NCI-H69 (cell line): ENCODE data around the gene TMEM45A.

Experiments
- DNase-seq: peaks from one replicate; lab custom pipeline; 2025; lab: John Stamatoyannopoulos, UW

The TMEM45A gene

DNA sequence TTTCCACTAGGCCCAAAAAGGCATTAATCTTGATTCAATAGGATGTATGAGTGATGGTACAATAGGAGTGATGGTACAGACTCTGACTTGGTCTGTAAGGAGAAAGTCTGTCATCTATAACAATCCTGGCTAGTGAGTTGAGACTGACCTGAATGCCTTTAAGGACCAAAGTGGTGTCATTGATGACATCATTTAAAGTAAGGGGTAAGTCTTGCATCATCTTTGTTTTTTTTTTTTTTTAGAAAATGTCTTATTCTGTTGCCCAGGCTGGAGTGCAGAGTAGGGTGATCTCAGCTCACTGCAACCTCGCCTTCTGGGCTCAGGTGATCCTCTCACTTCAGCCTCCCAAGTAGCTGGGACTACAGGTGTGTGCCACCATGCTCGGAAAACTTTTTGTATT, 5.6 kb upstream of the TMEM45A start:
- no peak for DNase-seq

DNA sequence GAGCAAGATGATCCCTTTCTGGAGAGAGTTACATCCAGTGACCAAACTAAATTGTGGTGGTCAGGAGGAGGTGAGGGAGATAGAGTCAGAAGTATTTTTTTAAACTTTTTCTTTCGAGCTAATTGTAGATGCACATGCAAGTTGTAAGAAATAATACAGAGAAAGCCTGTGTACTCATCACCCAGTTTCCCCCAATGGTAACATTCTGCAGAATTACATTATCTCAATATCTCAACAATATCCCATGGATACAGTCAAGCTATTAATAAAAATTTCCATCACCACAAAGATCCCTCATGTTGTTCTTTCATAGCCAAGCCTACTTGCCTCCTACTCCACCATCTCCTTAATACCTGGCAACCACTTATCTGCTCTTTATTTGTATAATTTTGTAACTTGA, 3.3 kb upstream of the TMEM45A start:
- DNase-seq = no peak

DNA sequence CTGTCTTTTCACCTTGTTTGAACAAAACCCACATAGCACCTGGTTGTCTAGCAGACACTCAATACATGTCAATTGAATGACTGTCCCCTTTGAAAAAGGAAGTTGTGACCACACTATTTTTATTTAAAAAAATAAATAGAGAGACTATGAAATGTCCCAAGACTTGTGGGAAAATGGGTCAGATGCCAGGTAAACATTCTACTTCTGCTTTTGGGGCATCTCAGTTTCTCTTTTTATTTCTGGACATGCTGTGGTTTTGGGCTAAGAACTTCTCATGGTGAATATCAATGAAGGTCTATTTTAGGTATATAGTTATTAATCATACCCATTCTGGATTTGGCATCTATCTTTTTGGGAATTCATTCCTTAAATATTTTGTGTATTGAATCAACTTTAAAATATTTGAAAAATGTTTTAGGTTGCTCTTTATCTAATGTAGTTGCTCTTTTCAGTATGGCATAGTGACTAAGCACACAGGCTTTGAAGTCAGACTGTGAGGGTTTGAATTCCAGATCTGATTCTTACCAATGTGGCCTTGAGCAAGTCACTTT, 4.4 kb downstream of the TMEM45A start:
- no peak for DNase-seq

DNA sequence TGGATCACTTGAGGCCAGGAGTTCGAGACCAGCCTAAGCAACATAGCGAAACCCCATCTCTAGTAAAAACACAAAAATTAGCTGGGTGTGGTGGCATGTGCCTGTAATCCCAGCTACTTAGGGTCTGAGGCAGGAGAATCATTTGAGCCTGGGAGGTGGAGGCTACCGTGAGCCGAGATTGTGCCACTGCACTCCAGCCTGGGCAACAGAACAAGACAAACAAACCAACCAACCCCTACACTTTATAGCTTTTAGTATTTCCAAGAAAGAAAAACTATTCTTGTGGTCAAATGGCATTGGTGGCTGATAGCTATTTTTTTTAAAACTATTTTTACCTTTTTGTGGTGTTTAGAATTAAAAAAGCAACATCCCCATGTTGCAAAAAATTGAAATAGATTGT, 7.2 kb downstream of the TMEM45A start:
- DNase-seq = no peak

DNA sequence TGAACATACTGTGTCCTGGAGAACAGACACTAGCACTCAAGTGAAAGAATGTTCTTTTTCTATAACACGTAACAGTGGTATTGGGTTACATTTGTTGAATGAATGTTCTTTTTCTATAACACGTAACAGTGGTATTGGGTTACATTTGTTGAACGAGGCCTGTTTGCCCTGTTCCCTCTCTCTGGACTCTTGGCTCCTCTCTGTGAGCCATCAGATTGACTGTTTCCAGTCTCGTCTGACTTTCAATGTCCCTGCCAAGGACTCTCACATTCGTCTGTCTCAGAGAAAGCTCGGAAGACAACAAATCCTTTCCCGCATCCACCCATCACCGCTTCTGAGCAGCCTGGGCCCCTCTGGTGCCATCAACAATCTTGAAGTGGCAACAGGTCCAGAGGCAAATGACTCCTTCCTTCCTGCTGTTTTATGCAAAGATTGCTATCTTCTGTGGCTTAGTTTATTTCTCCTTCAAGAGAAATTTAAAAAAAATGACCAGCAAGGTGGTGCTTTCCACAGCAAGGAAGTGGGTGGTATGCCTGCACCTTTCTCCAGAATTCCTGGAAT, 8.0 kb downstream of the TMEM45A start:
- no peak for DNase-seq

DNA sequence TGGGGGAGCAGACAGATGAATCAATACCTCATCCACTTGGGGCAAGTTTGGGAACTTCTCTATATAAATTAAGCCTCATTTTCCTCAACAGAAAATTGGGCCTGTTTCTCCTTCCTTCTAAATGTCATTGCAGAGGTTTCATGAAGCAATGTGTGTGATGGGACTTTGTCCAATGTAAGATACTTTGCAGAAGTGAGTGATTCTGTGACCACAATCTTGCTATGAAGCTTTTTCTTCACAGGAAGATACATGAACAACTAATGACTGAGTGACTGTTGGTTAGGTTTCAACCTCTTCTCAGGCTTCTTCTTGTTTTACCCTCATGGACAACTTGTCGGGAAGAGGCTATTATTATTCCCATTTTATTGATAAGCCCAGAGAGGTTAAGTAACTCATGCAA, 11.0 kb downstream of the TMEM45A start:
- no peak for DNase-seq

DNA sequence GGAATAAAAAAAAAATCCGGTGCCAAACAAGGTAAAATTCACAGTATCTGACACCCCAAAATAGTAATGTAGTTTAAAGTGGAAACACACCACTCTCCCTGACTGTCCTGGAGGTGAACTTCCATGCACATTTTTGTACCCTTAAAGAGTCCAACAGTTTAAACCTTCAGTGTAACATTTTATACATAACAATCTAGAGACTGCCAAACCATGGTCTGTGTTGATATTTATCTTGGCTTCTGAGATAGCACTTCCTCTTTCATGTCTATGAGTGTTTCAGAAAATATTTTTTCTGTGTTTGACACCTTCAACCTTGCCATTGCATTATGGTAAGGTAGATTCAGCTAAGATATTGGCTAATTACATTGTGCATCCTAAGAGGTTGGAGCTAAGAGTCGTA, 13.9 kb downstream of the TMEM45A start:
- no peak for DNase-seq

DNA sequence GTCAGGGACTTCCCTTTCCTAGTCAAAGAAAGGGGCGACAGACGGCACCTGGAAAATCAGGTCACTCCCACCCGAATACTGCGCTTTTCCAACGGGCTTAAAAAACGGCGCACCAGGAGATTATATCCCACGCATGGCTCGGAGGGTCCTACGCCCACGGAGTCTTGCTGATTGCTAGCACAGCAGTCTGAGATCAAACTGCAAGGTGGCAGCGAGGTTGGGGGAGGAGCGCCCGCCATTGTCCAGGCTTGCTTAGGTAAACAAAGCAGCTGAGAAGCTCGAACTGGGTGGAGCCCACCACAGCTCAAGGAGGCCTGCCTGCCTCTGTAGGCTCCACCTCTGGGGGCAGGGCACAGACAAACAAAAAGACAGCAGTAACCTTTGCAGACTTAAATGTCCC, 17.4 kb downstream of the TMEM45A start:
- peak; percentile 31 for DNase-seq

DNA sequence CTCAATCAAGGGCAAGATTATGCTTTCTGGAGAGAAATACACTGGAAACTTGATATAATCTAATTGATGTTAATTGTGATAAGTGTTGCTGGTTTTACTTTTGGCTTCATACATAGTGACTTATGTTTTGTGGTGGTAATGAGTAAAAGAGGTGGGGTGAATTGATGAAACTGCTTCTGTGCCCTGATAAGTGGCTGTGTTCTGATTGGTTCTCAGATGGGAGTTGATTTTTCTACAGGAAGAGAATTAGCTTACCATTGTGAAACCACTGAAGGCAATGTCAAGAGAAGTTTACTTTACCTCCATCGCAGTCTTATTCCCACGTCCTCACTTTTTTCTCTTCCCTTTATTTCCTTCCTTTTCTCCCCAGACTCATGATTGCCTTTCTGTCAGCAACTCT, 23.8 kb downstream of the TMEM45A start:
- DNase-seq = no peak

DNA sequence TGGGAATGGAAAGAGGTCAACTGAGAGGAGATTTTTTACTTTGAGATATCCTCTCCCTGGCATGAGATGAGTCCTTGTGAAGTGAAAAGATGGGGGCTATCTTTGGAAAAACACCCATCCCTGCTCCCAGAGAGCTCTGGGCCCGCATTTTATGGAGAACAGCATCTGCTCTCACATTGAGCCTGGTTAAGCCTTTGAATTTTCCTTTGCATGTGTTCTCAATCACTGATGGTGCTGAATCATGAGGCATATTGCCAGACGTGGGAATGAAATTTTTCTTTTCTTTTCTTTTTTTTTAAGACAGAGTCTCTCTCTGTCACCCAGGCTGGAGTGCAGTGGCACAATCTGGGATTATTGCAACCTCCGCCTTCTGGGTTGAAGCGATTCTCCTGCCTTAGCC, 24.4 kb downstream of the TMEM45A start:
- DNase-seq = no peak

DNA sequence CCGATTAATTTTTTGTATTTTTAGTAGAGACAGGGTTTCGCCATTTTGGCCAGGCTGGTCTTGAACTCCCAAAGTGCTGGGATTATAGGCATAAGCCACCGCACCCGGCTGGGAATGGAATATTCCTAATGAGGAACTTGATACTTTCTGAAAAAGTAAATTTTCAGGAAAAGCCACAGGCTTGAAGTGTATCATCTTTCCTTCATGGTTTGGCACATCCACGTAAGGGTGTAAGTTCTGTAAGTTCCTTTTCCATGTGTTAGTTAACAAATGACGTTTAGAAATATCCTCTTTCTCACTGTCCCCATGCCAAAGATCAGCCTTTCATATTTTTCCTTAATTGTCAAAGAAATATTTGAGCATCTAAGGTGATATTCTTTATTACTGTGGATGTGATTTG, 24.9 kb downstream of the TMEM45A start:
- no peak for DNase-seq

DNA sequence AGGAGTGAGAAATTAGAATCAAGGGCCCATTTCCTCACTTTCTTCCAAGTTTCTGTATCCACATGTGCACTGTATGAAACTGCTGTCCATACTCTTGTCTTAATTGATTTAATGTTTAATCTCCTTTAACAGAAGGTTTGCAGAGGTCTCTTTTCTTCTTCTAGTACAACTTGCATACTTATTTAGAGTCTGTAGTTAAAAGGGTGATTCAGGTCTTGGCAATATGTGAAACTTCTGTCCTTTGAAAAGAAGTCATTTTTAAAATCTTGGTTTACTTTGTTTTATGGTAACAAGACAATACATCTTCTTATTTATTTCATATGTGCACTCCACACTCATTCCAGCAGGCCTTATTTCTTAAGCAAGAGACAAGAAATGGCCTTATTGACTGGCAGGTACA, 25.8 kb downstream of the TMEM45A start:
- DNase-seq = no peak

DNA sequence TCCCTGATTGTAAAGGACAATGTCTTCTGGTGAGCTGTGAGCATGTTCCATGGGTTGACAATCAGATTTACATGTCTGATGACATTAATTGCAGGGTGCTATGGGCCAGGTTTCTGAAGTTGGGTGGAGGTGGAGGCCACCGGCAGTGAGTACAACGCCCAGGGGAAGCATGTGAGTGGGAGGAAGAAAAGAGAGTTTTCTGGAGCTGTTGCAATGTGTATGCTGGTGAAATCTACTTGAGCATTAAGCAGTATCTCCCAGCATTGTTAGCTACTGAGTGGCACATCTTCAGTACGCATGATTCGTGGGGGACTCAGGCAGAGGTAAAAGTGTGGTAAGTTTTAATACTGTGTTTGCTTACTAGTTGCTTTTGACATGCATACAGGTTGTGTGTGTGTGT, 26.6 kb downstream of the TMEM45A start:
- DNase-seq = peak; percentile 42

DNA sequence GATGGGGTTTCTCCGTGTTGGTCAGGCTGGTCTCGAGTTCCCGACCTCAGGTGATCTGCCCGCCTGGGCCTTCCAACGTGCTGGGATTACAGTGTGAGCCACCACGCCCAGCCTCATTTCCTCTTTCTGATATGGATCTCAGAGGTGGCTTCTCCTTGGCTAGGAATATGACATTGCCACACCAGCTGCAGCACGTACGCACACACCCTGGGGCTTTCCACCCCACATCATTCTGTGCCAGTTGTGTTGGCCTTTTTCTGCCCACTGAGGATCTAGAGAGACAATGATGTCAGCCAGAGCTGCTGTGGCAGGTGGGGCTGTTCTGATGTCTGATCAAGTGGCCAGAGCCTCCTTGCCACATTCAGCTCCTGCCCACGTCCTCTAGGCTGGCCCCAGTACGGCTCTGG, 29.0 kb downstream of the TMEM45A start:
- no peak for DNase-seq

DNA sequence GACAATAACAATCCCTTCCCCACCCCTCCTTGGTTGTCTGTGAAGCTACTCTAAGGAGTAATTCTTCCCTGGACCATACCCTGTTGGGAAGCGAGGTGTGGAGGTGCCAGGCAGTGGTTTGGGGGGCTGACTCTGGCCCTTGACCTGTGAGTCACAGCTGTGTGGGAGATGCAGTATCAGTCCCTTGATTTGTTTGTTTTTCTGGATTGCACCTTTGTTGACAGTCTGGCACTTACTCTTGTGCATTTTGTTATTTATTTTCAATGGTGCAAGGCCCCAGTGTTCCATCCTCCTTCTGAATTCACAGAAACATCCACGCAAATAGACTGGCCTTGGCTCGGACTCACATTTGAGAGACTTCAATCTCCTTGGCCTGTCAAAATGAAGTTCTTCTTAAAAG, 29.7 kb downstream of the TMEM45A start:
- no peak for DNase-seq

DNA sequence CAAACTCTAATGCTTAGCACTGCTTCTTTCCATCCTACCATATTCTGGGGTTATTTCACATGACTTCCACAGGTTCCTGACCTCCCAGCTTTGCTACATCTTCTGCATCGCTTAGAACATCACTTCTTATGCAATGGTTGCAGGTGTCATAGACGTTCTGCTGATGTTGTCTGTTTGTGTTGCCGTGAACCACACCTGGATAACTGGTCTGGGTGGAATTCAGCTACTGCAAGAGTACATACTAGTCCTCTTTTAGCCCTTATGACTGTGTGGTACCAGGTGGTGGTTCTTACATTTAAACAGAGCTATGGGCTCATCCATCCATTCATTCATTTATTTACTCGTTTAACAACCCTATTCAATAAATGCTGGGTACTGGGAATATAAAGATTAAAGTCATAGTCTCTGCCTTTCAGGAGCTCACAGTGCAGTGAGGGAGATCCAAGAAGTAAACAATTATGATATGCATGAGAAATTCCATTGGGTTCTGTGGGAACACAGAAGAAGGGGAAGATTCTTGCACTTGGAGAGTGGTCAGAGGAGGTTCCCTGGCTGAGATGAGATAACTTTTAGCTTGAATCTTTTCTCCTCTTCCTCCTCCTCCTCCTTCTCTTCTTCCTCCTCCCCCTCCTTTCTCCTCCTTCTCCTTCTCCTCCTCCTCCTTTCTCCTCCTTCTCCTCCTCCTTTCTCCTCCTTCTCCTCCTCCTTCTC, 30.8 kb downstream of the TMEM45A start:
- no peak for DNase-seq

DNA sequence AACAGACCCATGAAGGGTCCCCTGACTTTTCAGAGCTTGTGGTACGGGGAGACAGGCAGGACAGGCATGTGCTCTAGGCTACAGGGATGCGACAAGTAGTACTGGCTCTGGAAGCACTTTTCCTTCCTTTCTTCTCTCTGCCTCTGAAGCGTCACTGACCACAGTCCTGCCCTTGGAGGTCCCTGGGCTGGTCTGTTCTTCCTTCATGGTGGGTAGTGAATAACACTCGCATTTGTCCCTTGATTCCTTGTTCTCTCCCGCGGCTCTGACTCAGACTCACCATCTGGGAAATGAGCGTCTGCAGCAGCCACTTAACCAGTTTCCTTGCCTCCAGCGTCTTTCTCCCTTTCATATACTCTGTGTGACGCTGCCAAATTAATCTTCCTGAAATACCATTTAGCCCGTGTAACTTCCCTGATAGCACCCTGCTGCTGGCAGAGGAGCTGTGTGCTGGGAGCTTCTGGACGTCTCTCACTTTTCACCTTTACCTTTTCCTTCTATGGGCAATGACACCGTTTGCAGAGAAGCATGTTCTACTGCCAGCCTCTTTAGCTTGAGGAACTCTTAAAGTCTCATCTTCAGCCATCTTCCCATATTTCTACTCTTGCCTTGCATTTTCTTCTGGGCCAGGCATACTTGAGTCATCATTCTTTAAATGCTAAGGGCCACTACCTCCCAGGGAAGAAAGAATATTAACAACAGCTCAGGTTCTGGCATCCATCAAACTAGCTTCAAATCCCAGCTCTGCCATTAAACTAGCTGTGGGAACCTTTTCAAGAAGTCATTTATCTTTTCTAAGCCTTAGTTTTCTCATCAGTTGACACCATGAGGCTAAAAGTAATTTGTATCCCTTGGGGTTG, 33.6 kb downstream of the TMEM45A start:
- DNase-seq = peak; percentile 92

DNA sequence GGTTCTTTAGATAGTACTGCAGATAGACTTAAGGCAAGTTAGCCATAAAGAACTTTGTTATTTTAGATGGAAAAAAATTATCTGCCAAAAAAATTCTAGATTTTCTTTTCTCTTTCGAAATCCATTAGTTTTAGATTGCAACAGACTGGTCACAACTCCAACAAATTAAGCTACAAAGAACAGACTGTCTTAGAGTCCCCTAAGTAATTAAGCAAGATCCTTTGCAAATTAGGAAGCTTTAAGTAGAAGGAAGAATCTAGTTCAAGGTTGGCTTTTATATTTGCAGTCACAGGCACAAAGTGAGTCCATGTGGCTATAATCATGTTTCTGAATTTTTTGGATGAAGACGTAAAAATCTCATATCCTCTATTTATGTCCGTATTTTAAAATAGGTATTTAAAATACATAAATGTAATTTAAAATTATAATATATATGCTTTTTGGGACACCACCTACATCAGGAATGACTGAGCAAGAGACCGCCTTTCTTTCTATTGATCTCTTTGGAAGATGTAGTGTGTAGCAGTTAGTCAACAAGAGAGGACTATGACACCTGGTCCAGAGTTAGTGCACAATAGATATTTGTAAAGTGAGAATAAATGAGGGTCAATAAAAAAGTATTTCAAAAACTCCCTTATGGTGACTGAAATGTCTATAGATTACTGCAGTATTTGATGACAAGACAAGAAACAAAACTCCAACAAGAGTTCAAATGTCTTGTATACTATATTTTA, 34.4 kb downstream of the TMEM45A start:
- DNase-seq = no peak

DNA sequence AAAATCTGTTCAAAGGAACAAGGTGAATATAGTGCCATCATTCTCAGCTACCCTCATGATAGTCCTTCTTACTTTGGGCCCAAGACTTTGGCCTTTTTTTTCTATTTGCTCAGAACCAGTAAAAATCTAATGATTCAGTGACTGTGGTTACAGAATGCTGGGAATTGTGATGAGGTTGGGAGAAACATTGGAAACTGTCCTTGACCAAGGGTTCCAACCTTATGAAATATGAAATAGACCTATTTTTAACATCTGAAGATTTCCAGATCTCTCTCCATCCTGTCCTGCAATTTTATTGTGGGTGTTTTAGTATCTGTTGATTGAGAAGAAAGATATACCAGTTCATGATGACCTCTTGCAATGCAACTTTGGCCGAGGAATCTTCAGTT, 34.9 kb downstream of the TMEM45A start:
- no peak for DNase-seq

DNA sequence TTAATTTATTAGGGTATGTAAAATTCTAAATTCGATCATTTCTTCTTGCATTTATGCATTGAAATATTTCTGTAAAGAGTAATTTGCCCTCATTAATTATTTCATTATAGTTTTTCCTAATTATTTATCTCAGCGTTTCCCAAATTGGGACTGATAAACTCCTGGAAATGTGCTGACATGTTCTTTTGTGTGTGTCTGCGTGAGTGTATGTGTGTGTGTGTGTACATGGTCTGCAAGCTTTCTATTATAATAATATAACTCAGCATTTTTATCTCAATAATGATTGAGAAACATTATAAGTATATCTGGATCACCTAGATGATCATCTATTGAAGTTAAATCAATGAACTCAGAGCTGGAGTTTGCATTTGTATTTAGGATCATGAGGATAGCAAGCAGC, 38.7 kb downstream of the TMEM45A start:
- no peak for DNase-seq

DNA sequence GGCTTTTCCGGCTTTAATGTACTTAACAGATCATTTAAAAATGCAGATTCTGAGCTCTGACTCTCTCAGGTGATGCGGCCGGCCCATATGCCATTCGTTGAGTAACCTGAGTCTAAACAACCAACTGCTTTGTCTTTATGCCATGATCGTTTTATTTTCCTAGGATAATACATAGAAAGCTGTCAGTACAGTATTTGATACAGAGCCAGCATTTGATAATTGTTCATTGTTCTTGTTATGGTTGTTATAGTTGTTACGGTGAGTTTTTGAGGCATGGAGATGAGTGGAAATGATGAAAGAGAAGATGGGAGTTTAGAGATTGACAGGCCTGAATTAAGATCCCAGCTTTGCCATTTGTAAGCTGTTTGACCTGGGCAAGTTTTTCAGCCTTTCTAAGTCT, 40.0 kb downstream of the TMEM45A start:
- no peak for DNase-seq

DNA sequence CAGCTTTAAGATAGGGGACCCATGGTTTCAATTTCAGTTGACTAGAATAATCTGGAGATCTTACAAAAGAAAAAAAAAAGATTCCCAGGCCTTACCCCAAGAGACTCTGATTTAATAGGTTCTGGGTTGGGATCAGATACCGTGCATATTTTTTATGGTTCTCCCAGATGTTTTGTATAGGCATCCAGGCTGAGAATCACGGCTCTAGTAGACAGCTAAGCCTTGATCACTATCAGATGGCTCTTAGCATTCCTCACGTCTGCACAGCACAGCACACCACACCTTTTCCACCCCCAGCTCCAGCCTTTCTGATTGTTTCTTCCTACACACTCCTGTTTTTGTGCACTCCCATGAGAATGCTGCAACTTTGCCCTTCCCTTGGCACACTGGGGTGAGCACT, 40.8 kb downstream of the TMEM45A start:
- no peak for DNase-seq

DNA sequence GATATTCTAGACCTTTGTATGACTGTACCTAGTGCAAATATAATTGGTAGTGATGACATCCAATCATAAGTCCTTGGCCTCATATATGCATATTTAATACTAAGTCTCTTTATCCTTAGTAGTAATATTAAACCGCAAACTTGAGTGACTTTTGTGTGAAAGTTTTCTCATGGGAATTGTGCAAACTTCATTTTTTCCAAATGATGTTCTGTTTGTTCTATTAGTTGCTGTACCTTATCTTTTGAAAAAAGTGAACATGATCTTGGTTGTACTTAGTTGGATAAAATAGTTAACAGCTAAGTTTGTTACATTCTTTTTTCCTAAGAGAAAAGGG, 43.2 kb downstream of the TMEM45A start:
- DNase-seq = no peak
